HG03159 (cell line): ENCODE data around the gene HDAC4.

ENCODE experiments used
- ATAC-seq: cut with Tn5 transposase; IDR thresholded peaks from one replicate; pipeline ENCODE4 v1.9.1; 2021; ENCODE audit warnings: mild to moderate bottlenecking, moderate library complexity; ENCODE audit not compliant: unreplicated experiment

HDAC4 gene

GRCh38 chr2:239398521-239398921, 2.3 kb downstream of the HDAC4 start:
- no peak for ATAC-seq

- ATAC-seq = no peak
Observed at GRCh38 chr2:239397931-239398471, 2.8 kb downstream of the HDAC4 start.

GRCh38 chr2:239396881-239397681, 3.7 kb downstream of the HDAC4 start:
- ATAC-seq = no peak

GRCh38 chr2:239395524-239395923, 5.3 kb downstream of the HDAC4 start:
- ATAC-seq = no peak

GRCh38 chr2:239394978-239395377, 5.8 kb downstream of the HDAC4 start:
- ATAC-seq = no peak

- ATAC-seq = no peak
Observed at GRCh38 chr2:239394346-239394945, 6.4 kb downstream of the HDAC4 start.

GRCh38 chr2:239393941-239394340, 6.9 kb downstream of the HDAC4 start:
- no peak for ATAC-seq

GRCh38 chr2:239393388-239393940, 7.4 kb downstream of the HDAC4 start:
- ATAC-seq = no peak

- no peak for ATAC-seq
Observed at GRCh38 chr2:239392688-239393387, 8.0 kb downstream of the HDAC4 start.

- no peak for ATAC-seq
Observed at GRCh38 chr2:239392072-239392357, 8.8 kb downstream of the HDAC4 start.

- no peak for ATAC-seq
Observed at GRCh38 chr2:239391286-239392071, 9.3 kb downstream of the HDAC4 start.

- no peak for ATAC-seq
Observed at GRCh38 chr2:239390546-239391285, 10.1 kb downstream of the HDAC4 start.

GRCh38 chr2:239389414-239390329, 11.1 kb downstream of the HDAC4 start:
- no peak for ATAC-seq

- no peak for ATAC-seq
Observed at GRCh38 chr2:239388236-239389151, 12.3 kb downstream of the HDAC4 start.

- ATAC-seq = no peak
Observed at GRCh38 chr2:239387811-239388210, 13.0 kb downstream of the HDAC4 start.

- ATAC-seq = no peak
Observed at GRCh38 chr2:239386872-239387445, 13.9 kb downstream of the HDAC4 start.

GRCh38 chr2:239386001-239386670, 14.7 kb downstream of the HDAC4 start:
- no peak for ATAC-seq
